Esophagus squamous epithelium (tissue), 4 donors: ENCODE measurements around the gene PLD4.

Source experiments
- CTCF ChIP-seq, 6 experiments: fragments of 450-650 bp in 4 of 6; fragments of 200-600 bp in 2 of 6; sonication (generic) in 2 of 6; IDR thresholded peaks; one replicate each; pipeline ENCODE4 v1.5.1; 2016 to 2019; ENCODE audit warnings: antibody characterized with exemption in 6 of 6, mild to moderate bottlenecking in 4 of 6, moderate library complexity in 4 of 6
- POLR2A ChIP-seq, 4 donors: fragments of 450-650 bp; IDR thresholded peaks; one replicate each; pipeline ENCODE4 v1.6.1; 2017; ENCODE audit warnings: antibody characterized with exemption in 4 of 4, mild to moderate bottlenecking in 4 of 4, moderate library complexity in 3 of 4

- TF ChIP-seq CTCF (IDR thresholded peaks at IDR 0.05), result no peak
- no peak for TF ChIP-seq POLR2A (IDR thresholded peaks at IDR 0.05)
Observed at GRCh38 chr14:104950021-104950420, 25.3 kb downstream of the PLD4 start.
